Mucosa of descending colon (tissue), 3 donors: ENCODE results near the gene SORCS2. TPM values are rescaled to one million over a fixed set of nuclear protein-coding genes. Genes with fewer than 3 reads are reported as not detected.

Source experiments
- ATAC-seq: fragments of 200-7000 bp; cut with Tn5 transposase; one replicate; pipeline ENCODE4 v1.9.1; 2020; ENCODE audit warnings: mild to moderate bottlenecking, moderate library complexity
- DNase-seq, 3 donors: peaks; one replicate each; pipeline ENCODE4 v3.0.0-alpha.2; 2020
- H3K36me3 ChIP-seq: fragments of 200-600 bp; one replicate; pipeline ENCODE4 v1.8.0; 2021; ENCODE audit warnings: low read depth, mild to moderate bottlenecking
- H3K4me1 ChIP-seq: fragments of 200-600 bp; one replicate; pipeline ENCODE4 v1.8.0; 2021; ENCODE audit warnings: low read depth, mild to moderate bottlenecking
- H3K4me3 ChIP-seq: fragments of 200-600 bp; one replicate; pipeline ENCODE4 v1.8.0; 2021; ENCODE audit warnings: mild to moderate bottlenecking
- H3K9me3 ChIP-seq: fragments of 200-600 bp; one replicate; pipeline ENCODE4 v1.8.0; 2021; ENCODE audit warnings: mild to moderate bottlenecking
- intact Hi-C, 2 donors: fragments of 100-400 bp; cut with DNase I in 1 of 2; cut with micrococcal nuclease in 1 of 2; formaldehyde crosslinking; loops; one replicate each; pipeline versions ENCODE4 v1.11.0 to v1.11.1; 2022; cut with DNase I, micrococcal nuclease
- total RNA-seq, 3 donors: library from RNA; stranded (reverse); fragmentation: NEBNext Ultra II Directional in 2 of 3; extraction: Animal tissue kit (Norgen Biotek cat#: 25700) in 2 of 3; gene quantifications; one replicate each; pipeline versions ENCODE4 v1.2.1 to v1.2.4, GENCODE V29; 2021 to 2023
- TF ChIP-seq, protein P1 (sequence below): fragments of 200-600 bp; IDR thresholded peaks from one replicate; pipeline ENCODE4 v1.8.0; 2022; ENCODE audit warnings: antibody characterized with exemption, mild to moderate bottlenecking
- donor health status: DM: no; HTN: no; CAD: no; lungs with moderate emphysema.
- donor health status: DM: no; HTN: no; CAD: no.
- donor health status: DM: no; HTN: yes; CAD: no.

SORCS2 gene
- total RNA-seq, 3 donors from 2014 or later = 0.20 to 3.1 (median 1.5) TPM

DNA sequence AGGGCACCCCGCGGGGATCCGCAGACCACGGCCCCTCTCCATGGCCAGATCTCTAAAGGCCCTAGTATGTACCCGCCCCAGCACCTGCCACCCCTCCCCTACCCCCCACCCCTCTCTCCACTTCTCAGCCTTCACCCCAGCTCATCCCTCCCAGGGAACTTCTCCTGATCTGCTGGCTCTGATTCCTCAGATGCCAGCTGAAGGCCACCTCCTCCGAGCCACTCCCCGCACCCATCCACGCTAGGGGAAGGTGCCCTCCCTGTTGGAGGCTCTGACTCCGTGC, 230.5 kb downstream of the SORCS2 start:
- ATAC-seq = no peak

DNA sequence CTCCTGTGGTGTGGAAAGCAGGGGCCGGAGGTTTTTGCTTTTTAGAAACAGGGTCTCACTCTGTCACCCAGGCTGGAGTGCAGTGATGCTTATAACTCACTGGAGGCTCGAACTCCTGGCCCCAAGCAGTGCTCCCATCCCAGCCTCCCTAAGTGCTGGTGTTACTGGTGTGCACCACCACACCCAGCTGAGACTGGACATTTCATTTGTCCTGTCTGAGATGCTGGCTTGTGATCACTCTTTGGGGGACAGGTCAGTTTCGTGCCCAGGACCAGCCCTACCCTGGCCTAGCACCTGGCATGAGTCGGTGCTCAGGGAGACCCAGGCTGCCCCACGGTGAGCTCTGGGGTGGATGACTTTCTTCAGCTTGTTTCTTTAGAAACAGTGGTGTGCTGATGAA, 231.1 kb downstream of the SORCS2 start:
- H3K4me1 ChIP-seq = no peaks in the 10 kb centered on the region
- H3K4me3 ChIP-seq = no peak overlapping the region
- H3K9me3 ChIP-seq = no peaks in the 10 kb centered on the region
- ATAC-seq = no peak
- no peak for DNase-seq
- no peaks in the 10 kb centered on the region for H3K36me3 ChIP-seq
- TF ChIP-seq, protein P1, sequence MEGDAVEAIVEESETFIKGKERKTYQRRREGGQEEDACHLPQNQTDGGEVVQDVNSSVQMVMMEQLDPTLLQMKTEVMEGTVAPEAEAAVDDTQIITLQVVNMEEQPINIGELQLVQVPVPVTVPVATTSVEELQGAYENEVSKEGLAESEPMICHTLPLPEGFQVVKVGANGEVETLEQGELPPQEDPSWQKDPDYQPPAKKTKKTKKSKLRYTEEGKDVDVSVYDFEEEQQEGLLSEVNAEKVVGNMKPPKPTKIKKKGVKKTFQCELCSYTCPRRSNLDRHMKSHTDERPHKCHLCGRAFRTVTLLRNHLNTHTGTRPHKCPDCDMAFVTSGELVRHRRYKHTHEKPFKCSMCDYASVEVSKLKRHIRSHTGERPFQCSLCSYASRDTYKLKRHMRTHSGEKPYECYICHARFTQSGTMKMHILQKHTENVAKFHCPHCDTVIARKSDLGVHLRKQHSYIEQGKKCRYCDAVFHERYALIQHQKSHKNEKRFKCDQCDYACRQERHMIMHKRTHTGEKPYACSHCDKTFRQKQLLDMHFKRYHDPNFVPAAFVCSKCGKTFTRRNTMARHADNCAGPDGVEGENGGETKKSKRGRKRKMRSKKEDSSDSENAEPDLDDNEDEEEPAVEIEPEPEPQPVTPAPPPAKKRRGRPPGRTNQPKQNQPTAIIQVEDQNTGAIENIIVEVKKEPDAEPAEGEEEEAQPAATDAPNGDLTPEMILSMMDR = no peak
- intact Hi-C loops = no loop called here

More for the DNA sequence above, 230.5 kb downstream of the SORCS2 start:
- Histone ChIP-seq H3K4me3 (no peak overlapping the region), H3K9me3 (no peaks in the 10 kb centered on the region), H3K36me3 (no peaks in the 10 kb centered on the region), H3K4me1 (no peaks in the 10 kb centered on the region)
- no peak for DNase-seq
- intact Hi-C loops = no loop called here
- TF ChIP-seq, protein P1 = no peak

DNA sequence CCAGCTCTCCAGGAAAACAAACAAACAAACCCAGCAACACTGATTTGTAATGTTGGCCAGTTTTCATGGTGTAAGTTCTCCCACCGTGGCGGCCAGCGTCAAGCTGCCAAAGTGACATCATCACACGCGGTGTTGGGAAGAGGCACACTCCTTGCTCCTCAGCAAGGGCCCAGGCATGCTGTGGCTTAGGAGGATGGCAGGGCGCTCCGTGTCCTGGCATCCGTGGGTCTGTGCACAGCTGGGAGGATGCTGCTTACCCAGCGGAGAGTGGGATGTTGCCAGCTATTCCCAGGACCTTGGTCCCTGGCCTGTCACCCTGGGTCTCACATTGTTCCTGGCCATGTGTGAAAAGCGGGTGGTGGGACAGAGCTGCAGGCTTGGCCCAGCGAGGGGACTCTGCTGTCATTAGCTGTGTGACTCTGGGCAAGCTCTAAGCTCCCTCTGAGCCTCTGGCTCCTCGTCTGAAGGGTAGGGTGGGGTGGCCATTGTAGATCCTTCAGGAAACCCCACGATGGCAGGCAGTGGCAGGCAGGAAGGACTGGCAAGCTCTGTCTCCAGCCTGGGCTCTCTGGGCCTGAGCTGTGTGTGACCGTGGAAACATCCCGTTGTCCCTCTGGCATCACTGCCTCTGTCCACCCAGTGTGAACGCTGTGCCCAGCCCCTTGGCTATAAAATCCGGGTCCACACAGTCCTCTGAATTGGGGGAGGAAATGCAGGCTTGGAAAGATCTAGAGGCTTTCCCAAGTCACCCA, 231.6 kb downstream of the SORCS2 start:
- Histone ChIP-seq H3K9me3 (no peaks in the 10 kb centered on the region), H3K4me1 (no peaks in the 10 kb centered on the region), H3K4me3 (no peak overlapping the region), H3K36me3 (no peaks in the 10 kb centered on the region)
- ATAC-seq (no peak), DNase-seq (peak in 1 of 3 donors; percentile 31)
- TF ChIP-seq, protein P1 = no peak
- intact Hi-C loops = no loop called here

DNA sequence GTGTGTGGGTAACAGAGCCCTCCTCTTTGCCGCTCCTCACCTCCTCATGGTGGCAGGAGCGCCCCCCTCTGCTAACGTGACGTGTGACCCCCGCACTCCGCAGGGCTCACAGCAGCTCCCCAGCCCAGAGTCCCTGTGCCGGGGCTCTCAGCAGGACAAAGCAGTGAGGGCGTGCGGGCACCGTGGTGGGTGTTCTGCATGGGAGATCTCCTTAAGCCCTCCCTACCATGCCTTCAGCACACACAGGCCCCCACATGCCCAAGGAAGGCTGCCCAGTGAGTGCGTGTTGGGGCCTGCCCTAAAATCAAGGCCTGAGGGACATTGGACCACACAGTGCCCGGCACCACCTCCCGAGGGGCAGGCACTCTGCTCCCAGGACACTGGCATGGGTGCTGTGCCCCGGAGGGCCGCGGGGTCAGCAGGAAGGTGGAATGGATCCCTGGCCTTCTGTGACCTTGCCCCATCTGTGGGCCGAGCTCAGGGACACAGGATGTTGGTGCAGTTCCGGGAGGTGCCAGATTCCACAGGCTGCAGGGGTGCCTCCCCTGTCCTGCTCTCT, 232.3 kb downstream of the SORCS2 start:
- TF ChIP-seq, protein P1 = no peak
- ATAC-seq (no peak), DNase-seq (peak in 1 of 3 donors; percentile 40)
- H3K9me3 ChIP-seq = no peaks in the 10 kb centered on the region
- H3K4me1 ChIP-seq = no peaks in the 10 kb centered on the region
- no peak overlapping the region for H3K4me3 ChIP-seq
- intact Hi-C loops = no loop called here
- no peaks in the 10 kb centered on the region for H3K36me3 ChIP-seq

DNA sequence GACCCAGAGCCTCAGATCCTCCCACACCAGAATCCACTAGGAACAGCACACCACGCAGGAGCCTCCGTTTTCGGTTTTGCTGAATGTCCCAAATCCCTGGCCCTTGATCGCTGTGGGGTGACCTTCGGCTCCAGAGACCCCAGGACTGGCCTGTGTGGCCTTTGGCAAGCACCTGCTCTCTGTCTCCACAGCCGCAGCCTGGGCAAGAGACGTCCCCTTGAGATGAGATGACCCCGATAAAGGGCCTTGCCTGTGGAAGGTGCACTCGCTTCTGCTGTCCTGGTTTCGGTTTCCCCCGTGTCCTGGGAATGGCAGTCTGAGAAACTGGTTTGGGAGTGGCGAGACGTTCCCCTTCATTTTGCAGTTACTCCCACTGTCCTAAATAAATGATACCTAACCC, 232.8 kb downstream of the SORCS2 start:
- DNase-seq = no peak

More for the DNA sequence above, 232.8 kb downstream of the SORCS2 start:
- no peaks in the 10 kb centered on the region for H3K36me3 ChIP-seq
- intact Hi-C loops = no loop called here
- no peaks in the 10 kb centered on the region for H3K4me1 ChIP-seq
- TF ChIP-seq, protein P1 = no peak
- no peak for ATAC-seq
- H3K4me3 ChIP-seq = no peak overlapping the region
- H3K9me3 ChIP-seq = no peaks in the 10 kb centered on the region
